ENCODE results near the gene ZMYND15.

- no peak for TF ChIP-seq EZH2 (IDR thresholded peaks at IDR 0.05; ENCODE audit: borderline replicate concordance, low read length)
- no peak for TF ChIP-seq CTCF (conservative IDR thresholded peaks at IDR 0.05 in 1 of 2, IDR thresholded peaks at IDR 0.05 in 1 of 2; ENCODE audit: extremely low read depth in 1 of 2, insufficient read depth in 1 of 2, low read depth in 1 of 2, low read length in 2 of 2)
Measured at GRCh38 chr17:4786516-4786915, 46.9 kb downstream of the ZMYND15 start.
